GM12878 (cell line): Measurements from ENCODE around the gene OTOG. TPM values are rescaled to one million over a fixed set of nuclear protein-coding genes. Genes with fewer than 3 reads are reported as not detected.

Source experiments
- ATAC-seq: fragments of 200-7000 bp; cut with Tn5 transposase; 3 replicates; pipeline ENCODE4 v1.9.1; 2020; ENCODE audit warnings: mild to moderate bottlenecking, moderate library complexity
- BruUV-seq: library from RNA; stranded (reverse); fragments of 400-500 nt; replicated peaks from 2 replicates; lab custom pipeline; 2021; lab: Mats Ljungman, UMichigan
- CTCF ChIA-PET: fragments of 300-600 bp; sonication (Branson Sonifier 250); formaldehyde crosslinking; extraction: SDS; loops from one replicate; lab custom pipeline; 2021; ENCODE audit warnings: inconsistent platforms; lab: Yijun Ruan, JAX
- POLR2A ChIA-PET: fragments of 350-600 bp; formaldehyde crosslinking; extraction: SDS; loops from one replicate; lab custom pipeline; 2021; ENCODE audit warnings: inconsistent platforms; lab: Charles Lee
- RAD21 ChIA-PET: fragments of 300-600 bp; sonication (Branson Sonifier 250); formaldehyde crosslinking; loops from one replicate; lab custom pipeline; 2023; ENCODE audit warnings: antibody characterized with exemption; ENCODE audit not compliant: unreplicated experiment; lab: Charles Lee
- SMC1A ChIA-PET: fragments of 300-600 bp; sonication (Branson Sonifier 250); formaldehyde crosslinking; loops from one replicate; lab custom pipeline; 2023; ENCODE audit not compliant: unreplicated experiment, uncharacterized antibody; lab: Charles Lee
- DNase-seq: peaks from one replicate; pipeline ENCODE4 v3.0.0-alpha.2; 2011; ENCODE audit warnings: low read depth, low spot score
- FAIRE-seq: peaks from 3 replicates; lab custom pipeline; 2011; peaks lifted over from hg19 to GRCh38; lab: Jason Lieb, UNC
- H2AFZ ChIP-seq: 2 replicates; pipeline ENCODE4 v1.6.0; 2011; ENCODE audit warnings: low read depth, low read length, control low read depth; ENCODE audit not compliant: control insufficient read depth
- H3K27ac ChIP-seq: 2 replicates; pipeline ENCODE4 v1.5.1; 2011; ENCODE audit warnings: control low read depth; ENCODE audit not compliant: control insufficient read depth, insufficient read depth
- H3K27me3 ChIP-seq, 2 experiments: replicated peaks in 1 of 2; 2 replicates each; pipeline versions ENCODE4 v1.6.0 to v1.6.1; 2011; ENCODE audit warnings: low read length in 1 of 2; ENCODE audit not compliant: control insufficient read depth in 2 of 2, insufficient read depth in 2 of 2
- H3K36me3 ChIP-seq, 2 experiments: 2 replicates each; pipeline ENCODE4 v1.5.1; 2011; ENCODE audit warnings: low read length in 1 of 2; ENCODE audit not compliant: control insufficient read depth in 2 of 2, insufficient read depth in 2 of 2
- H3K4me1 ChIP-seq: 2 replicates; pipeline ENCODE4 v1.6.1; 2011; ENCODE audit warnings: mild to moderate bottlenecking, low read length, moderate library complexity, mixed read lengths; ENCODE audit not compliant: control insufficient read depth, insufficient read depth
- H3K4me2 ChIP-seq: 2 replicates; pipeline ENCODE4 v1.6.0; 2011; ENCODE audit warnings: control low read depth; ENCODE audit not compliant: control insufficient read depth, insufficient read depth
- H3K4me3 ChIP-seq: fragments of 200-600 bp; sonication (generic); 2 replicates; pipeline ENCODE4 v1.5.1; 2016
- H3K79me2 ChIP-seq: 2 replicates; pipeline ENCODE4 v1.6.0; 2011; ENCODE audit warnings: low read length; ENCODE audit not compliant: control insufficient read depth, insufficient read depth
- H3K9ac ChIP-seq: 2 replicates; pipeline ENCODE4 v1.8.0; 2011; ENCODE audit warnings: low read length, control low read depth, mixed read lengths; ENCODE audit not compliant: control insufficient read depth, insufficient read depth
- H3K9me3 ChIP-seq: replicated peaks from 3 replicates; pipeline ENCODE4 v1.5.1; 2011; ENCODE audit warnings: mild to moderate bottlenecking, low read length; ENCODE audit not compliant: control insufficient read depth, insufficient read depth
- H4K20me1 ChIP-seq: 2 replicates; pipeline ENCODE4 v1.6.0; 2011; ENCODE audit not compliant: control insufficient read depth, insufficient read depth
- E2F8 ChIP-seq: fragments of 450-650 bp; IDR thresholded peaks from 2 replicates; pipeline ENCODE4 v1.6.1; 2018; ENCODE audit warnings: mild to moderate bottlenecking, low read depth, moderate library complexity; ENCODE audit not compliant: partially characterized antibody
- EED ChIP-seq: sonication (generic); IDR thresholded peaks from 2 replicates; pipeline ENCODE4 v1.6.1; 2016; ENCODE audit warnings: antibody characterized with exemption, low read depth
- FOXM1 ChIP-seq: IDR thresholded peaks from 2 replicates; pipeline ENCODE4 v1.6.1; 2012; ENCODE audit warnings: low read depth, mild to moderate bottlenecking, inconsistent platforms, low read length, moderate library complexity
- HSF1 ChIP-seq: fragments of 150-350 bp; IDR thresholded peaks from 2 replicates; pipeline ENCODE4 v1.6.1; 2014; ENCODE audit warnings: mild to moderate bottlenecking, low read depth, low read length
- IRF4 ChIP-seq: IDR thresholded peaks from 2 replicates; pipeline ENCODE4 v1.6.1; 2011; ENCODE audit warnings: low read depth, low read length
- LARP7 ChIP-seq: fragments of 450-650 bp; IDR thresholded peaks from 2 replicates; pipeline ENCODE4 v1.6.1; 2017; ENCODE audit warnings: mild to moderate bottlenecking
- NR2F1 ChIP-seq: fragments of 450-650 bp; conservative IDR thresholded peaks from 2 replicates; pipeline ENCODE4 v1.6.1; 2017; ENCODE audit warnings: mild to moderate bottlenecking
- POLR2A ChIP-seq: IDR thresholded peaks from 2 replicates; pipeline ENCODE4 v1.6.1; 2011; ENCODE audit warnings: low read depth, mild to moderate bottlenecking, low read length
- SIN3A ChIP-seq: IDR thresholded peaks from 2 replicates; pipeline ENCODE4 v1.6.1; 2012; ENCODE audit warnings: low read depth, low read length, improper control_type of control experiment
- SMC3 ChIP-seq: IDR thresholded peaks from 2 replicates; pipeline ENCODE4 v1.6.1; 2011; ENCODE audit warnings: low read length, improper control_type of control experiment, borderline replicate concordance
- SPI1 ChIP-seq: IDR thresholded peaks from 2 replicates; pipeline ENCODE4 v1.6.1; 2011; ENCODE audit warnings: low read depth, mild to moderate bottlenecking, low read length, moderate library complexity, borderline replicate concordance; ENCODE audit not compliant: insufficient read depth
- YBX1 ChIP-seq: fragments of 450-650 bp; IDR thresholded peaks from 2 replicates; pipeline ENCODE4 v1.6.1; 2016; ENCODE audit warnings: antibody characterized with exemption
- ZNF687 ChIP-seq: fragments of 450-650 bp; IDR thresholded peaks from 2 replicates; pipeline ENCODE4 v1.6.1; 2017; ENCODE audit warnings: mild to moderate bottlenecking, moderate library complexity
- WGBS: methylation state at CpG from one replicate; pipeline ENCODE4 v1.1.6; 2016; ENCODE audit warnings: low lambda C conversion rate; ENCODE audit not compliant: insufficient replicate concordance, insufficient coverage; ENCODE audit errors: missing lambda C conversion rate; 5-methylcytosine and 5-hydroxymethylcytosine counted together
- in situ Hi-C: fragments of 300-500 bp; cut with MboI; formaldehyde crosslinking; loops from 9 replicates; pipeline ENCODE4 v1.14.3; 2018; ENCODE audit warnings: mixed read lengths
- intact Hi-C: fragments of 100-400 bp; cut with micrococcal nuclease; formaldehyde crosslinking; loops from one replicate; pipeline ENCODE4 v1.14.2; 2022; ENCODE audit not compliant: unreplicated experiment
- polyA plus RNA-seq, 11 experiments: library from polyadenylated mRNA; depleted of rRNA in 4 of 11; unstranded in 6 of 11; stranded (reverse) in 5 of 11; fragments of >200 nt; fragmentation: Nextera tagmentation in 4 of 11; fragmentation: Illumina TruSeq in 1 of 11; extraction: Ambion mirVana in 4 of 11; extraction: Trizol in 1 of 11; gene quantifications; 1 replicate in 1 of 11; 2 replicates in 10 of 11; pipeline versions ENCODE4 v1.2.1 to v1.2.3, GENCODE V29; 2011 to 2016; ENCODE audit warnings: inconsistent platforms in 2 of 11, missing spikeins in 2 of 11, low read depth in 1 of 11
- total RNA-seq, 4 experiments: library from RNA; depleted of rRNA in 3 of 4; stranded (reverse); fragments of >200 nt in 3 of 4; fragmentation: Illumina TruSeq in 1 of 4; extraction: Trizol in 1 of 4; gene quantifications; 2 replicates each; pipeline versions ENCODE4 v1.2.1 to v1.2.3, GENCODE V29; 2013 to 2021

OTOG gene
- total and polyA plus RNA-seq, 10 of the 15 experiments (the other 5 are each of a cell fraction or from before 2014, with no cell fraction given), result not detected

DNA sequence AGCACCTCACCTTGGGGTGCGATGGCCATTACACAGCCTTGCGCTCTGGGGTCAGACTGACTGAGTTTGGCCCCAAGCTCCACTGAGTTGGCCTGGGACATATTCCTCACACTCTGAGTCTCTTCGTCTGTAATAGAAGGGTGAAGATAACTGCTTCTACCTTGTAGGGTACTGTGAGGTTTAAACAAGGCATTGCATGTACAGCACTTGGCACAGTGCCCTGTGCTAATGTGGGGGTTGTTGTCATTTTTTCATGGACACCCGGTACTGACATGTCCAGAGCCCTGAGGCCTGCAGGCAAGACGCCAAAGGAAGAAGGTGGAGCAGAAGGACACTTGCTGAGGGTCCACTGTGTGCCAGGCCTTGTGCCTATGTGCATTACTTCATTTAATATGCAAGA lies 50.7 kb downstream of the OTOG start:
- H3K9ac ChIP-seq, result no peak overlapping the region
- POLR2A ChIA-PET, result no interaction called here
- H3K4me1 ChIP-seq, result no peaks in the 10 kb centered on the region
- BruUV-seq, result no TSS peak
- FAIRE-seq (no peak), ATAC-seq (no peak), DNase-seq (no peak)
- 38% methylated on average over 5 of the region's 5 CpGs for WGBS
- H3K79me2 ChIP-seq, result no peaks in the 10 kb centered on the region
- no peak overlapping the region for H3K4me3 ChIP-seq
- no peaks in the 10 kb centered on the region; the same call in 2 of the 3 replicates for H3K9me3 ChIP-seq
- in situ Hi-C loops, result loop anchor here (5.0 kb wide), 1 partner anchor 380 kb away; no protein-coding TSS in a partner anchor
- SMC1A ChIA-PET, result interaction anchor here (3.5 kb wide), 1 partner anchor 381 kb away, joined by 16 read pairs; no protein-coding TSS in a partner anchor
- intact Hi-C loops, result no loop called here
- no peak overlapping the region for H3K27ac ChIP-seq
- RAD21 ChIA-PET, result interaction anchor here (1.3 kb wide), 1 partner anchor 133 kb away, joined by 3 read pairs; no protein-coding TSS in a partner anchor
- H3K27me3 ChIP-seq, result no peaks in the 10 kb centered on the region; a peak in 1 of 4 replicates
- H2AFZ ChIP-seq, result no peak overlapping the region
- H4K20me1 ChIP-seq, result peaks cover 2% of the 10 kb centered on the region; the same call in 1 of the 2 replicates
- no peaks in the 10 kb centered on the region for H3K36me3 ChIP-seq
- no peak overlapping the region for H3K4me2 ChIP-seq
- CTCF ChIA-PET, result interaction anchor here (0.9 to 1.5 kb wide), 3 partner anchors 129 to 388 kb away, joined by 3 to 5 read pairs (median 3); no protein-coding TSS in a partner anchor
- no peak for TF ChIP-seq E2F8
- no peak for TF ChIP-seq POLR2A
- no peak for TF ChIP-seq YBX1
- no peak for TF ChIP-seq LARP7
- TF ChIP-seq ZNF687, result no peak
- no peak for TF ChIP-seq FOXM1
- TF ChIP-seq SPI1, result no peak
- no peak for TF ChIP-seq HSF1
- TF ChIP-seq SIN3A, result no peak
- no peak for TF ChIP-seq EED
- no peak for TF ChIP-seq SMC3
- no peak for TF ChIP-seq NR2F1
- no peak for TF ChIP-seq IRF4
